Liver (tissue), 3 donors: Measurements from ENCODE around the gene SARDH.

Source experiments
- MAX ChIP-seq: IDR thresholded peaks from 2 replicates; pipeline ENCODE4 v1.6.1; 2016; ENCODE audit warnings: antibody characterized with exemption
- REST ChIP-seq: IDR thresholded peaks from 2 replicates; pipeline ENCODE4 v1.6.1; 2016; ENCODE audit warnings: antibody characterized with exemption, mild to moderate bottlenecking
- TF ChIP-seq, protein P1 (sequence below): IDR thresholded peaks from 2 replicates; pipeline ENCODE4 v1.6.1; 2016; ENCODE audit warnings: antibody characterized with exemption
- TF ChIP-seq, protein P2 (sequence below): fragments of 150-350 bp; IDR thresholded peaks from 2 replicates; pipeline ENCODE4 v1.5.1; 2017; ENCODE audit warnings: improper control_type of control experiment, low read depth, low read length; ENCODE audit not compliant: missing input control
- donor health status: healthy.
- donor health status: healthy.

- TF ChIP-seq MAX (no peak), REST (no peak)
- TF ChIP-seq, protein P1, sequence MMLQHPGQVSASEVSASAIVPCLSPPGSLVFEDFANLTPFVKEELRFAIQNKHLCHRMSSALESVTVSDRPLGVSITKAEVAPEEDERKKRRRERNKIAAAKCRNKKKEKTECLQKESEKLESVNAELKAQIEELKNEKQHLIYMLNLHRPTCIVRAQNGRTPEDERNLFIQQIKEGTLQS = no peak
- TF ChIP-seq, protein P2, sequence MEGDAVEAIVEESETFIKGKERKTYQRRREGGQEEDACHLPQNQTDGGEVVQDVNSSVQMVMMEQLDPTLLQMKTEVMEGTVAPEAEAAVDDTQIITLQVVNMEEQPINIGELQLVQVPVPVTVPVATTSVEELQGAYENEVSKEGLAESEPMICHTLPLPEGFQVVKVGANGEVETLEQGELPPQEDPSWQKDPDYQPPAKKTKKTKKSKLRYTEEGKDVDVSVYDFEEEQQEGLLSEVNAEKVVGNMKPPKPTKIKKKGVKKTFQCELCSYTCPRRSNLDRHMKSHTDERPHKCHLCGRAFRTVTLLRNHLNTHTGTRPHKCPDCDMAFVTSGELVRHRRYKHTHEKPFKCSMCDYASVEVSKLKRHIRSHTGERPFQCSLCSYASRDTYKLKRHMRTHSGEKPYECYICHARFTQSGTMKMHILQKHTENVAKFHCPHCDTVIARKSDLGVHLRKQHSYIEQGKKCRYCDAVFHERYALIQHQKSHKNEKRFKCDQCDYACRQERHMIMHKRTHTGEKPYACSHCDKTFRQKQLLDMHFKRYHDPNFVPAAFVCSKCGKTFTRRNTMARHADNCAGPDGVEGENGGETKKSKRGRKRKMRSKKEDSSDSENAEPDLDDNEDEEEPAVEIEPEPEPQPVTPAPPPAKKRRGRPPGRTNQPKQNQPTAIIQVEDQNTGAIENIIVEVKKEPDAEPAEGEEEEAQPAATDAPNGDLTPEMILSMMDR = no peak
Observed at GRCh38 chr9:133693703-133694529, 44.2 kb downstream of the SARDH start.
